ENCODE data around the gene WDR44.
"Not testable (repeated sequence)": the region's sequence is repeated elsewhere in the genome, so short reads cannot be mapped to it uniquely, and the experiment has no call there.

WDR44 gene

DNA sequence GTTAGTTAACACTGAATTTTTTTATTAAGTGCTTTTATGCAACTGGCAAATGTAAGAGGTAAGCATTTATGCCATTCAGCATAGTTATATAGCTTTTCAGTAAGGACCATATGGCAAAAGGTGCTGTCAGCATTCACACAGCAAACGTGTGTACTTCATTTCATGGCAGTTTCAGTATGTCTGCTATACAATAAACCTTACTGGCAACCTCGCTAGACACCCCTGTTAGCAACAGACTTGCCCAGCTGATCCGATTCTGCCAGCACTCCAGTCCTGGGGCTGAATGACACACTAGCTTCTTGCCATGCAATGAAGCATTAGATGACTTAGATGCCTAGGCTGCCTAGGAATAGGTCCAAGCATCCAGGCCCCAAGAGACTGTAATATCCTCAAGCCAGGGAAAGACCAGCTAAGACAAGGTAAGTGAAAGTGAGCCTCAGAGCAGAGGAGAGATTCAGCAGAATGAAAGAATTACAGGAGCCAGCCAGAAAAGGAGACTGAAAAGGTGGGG lies 102.4 kb downstream of the WDR44 start:
- Histone ChIP-seq H3K36me3 (peaks cover under 1 to 35% (median 10%) of the 10 kb centered on the region in 11 experiments; a peak in 12 of 22 replicates), H3K27ac (no peak overlapping the region), H3K9ac (no peak overlapping the region), H3K9me3 (replicated peaks in 1 of 11) (no peaks in the 10 kb centered on the region), H4K20me1 (no peaks in the 10 kb centered on the region), H3K4me2 (no peak overlapping the region), H3K4me3 (no peak overlapping the region), H3K4me1 (peaks cover 0 to under 1% (median 0%) of the 10 kb centered on the region in 10 experiments; a peak in 4 of 20 replicates), H3K27me3 (no peaks in the 10 kb centered on the region)
- no peak for TF ChIP-seq Cebpa-rat (IDR thresholded peaks at IDR 0.05)

- H3K4me2 ChIP-seq: peak overlapping the region in 7 of 11 experiments; percentile 4 to 69 (median 58); a peak in 14 of 22 replicates
- no peaks in the 10 kb centered on the region for H3K27me3 ChIP-seq
- peaks cover 0 to 30% (median 17%) of the 10 kb centered on the region in 10 experiments; a peak in 14 of 20 replicates for H3K4me1 ChIP-seq
- H3K9me3 ChIP-seq (replicated peaks in 1 of 11): no peaks in the 10 kb centered on the region
- H3K4me3 ChIP-seq: no peak overlapping the region
- H3K36me3 ChIP-seq: peaks cover 0 to 7% (median 0%) of the 10 kb centered on the region in 11 experiments; a peak in 2 of 22 replicates
- H4K20me1 ChIP-seq: no peaks in the 10 kb centered on the region
- TF ChIP-seq Cebpa-rat (IDR thresholded peaks at IDR 0.05): no peak
- H3K9ac ChIP-seq: no peak overlapping the region
- no peak overlapping the region for H3K27ac ChIP-seq
These were observed 109.1 kb downstream of the WDR44 start for GRCh38 chrX:118455013-118455412.

- Histone ChIP-seq H3K27ac (no peak overlapping the region), H3K4me2 (no peak overlapping the region), H4K20me1 (no peaks in the 10 kb centered on the region), H3K9me3 (replicated peaks in 1 of 11) (no peaks in the 10 kb centered on the region), H3K9ac (no peak overlapping the region), H3K36me3 (no peaks in the 10 kb centered on the region), H3K27me3 (no peaks in the 10 kb centered on the region), H3K4me1 (peaks cover 0 to 18% (median 8%) of the 10 kb centered on the region in 10 experiments; a peak in 14 of 20 replicates), H3K4me3 (no peak overlapping the region)
- TF ChIP-seq Cebpa-rat (IDR thresholded peaks at IDR 0.05): no peak
These were observed 113.6 kb downstream of the WDR44 start for GRCh38 chrX:118459494-118459893.

DNA sequence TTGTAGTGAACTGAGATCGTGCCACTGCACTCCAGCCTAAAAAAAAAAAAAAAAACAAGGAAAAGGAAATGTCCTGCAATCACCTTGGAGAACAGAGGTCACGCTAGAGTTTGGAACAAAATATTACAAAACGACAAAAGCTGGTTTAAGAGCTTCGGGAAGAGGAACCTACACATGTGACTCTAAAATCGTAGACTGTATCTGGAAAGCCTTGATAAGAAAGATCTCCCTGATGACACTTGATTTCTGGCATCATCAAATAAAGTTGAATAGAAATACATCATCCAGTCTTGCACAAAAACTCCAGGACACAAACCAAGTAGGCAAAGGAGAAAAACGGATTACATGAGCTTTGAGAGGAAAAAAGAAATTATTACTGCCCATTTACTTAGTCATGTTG lies 118.6 kb downstream of the WDR44 start:
- Histone ChIP-seq H4K20me1 (no peaks in the 10 kb centered on the region), H3K9ac (no peak overlapping the region), H3K27me3 (no peaks in the 10 kb centered on the region), H3K4me3 (no peak overlapping the region), H3K9me3 (replicated peaks in 1 of 11) (no peaks in the 10 kb centered on the region), H3K27ac (no peak overlapping the region), H3K4me1 (peaks cover 0 to 13% (median 3%) of the 10 kb centered on the region in 10 experiments; a peak in 6 of 20 replicates), H3K36me3 (no peaks in the 10 kb centered on the region), H3K4me2 (0 out of 22 replicates have a peak overlapping the region, but pooled peaks of 1 of the 11 experiments have one; percentile 8)
- no peak for TF ChIP-seq Cebpa-rat (IDR thresholded peaks at IDR 0.05)

DNA sequence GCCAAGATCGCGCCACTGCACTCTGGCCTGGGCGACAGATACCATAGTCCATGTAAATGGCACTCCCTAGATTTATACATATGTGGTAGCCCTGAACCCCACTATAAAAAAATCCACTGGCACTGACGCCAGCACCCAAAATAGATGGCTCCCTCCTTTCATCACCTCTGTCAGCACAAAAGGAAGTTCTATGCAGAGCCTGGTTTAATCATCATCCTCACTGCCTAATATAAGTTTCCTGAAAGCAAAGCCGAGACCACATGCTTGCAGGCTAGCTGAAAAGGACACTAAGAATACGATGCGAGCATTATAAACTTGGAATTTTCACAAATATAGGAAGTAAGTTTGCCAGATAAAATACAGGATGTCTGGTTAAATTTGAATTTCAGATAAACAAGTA lies 122.2 kb downstream of the WDR44 start:
- H3K36me3 ChIP-seq: no peaks in the 10 kb centered on the region

GRCh38 chrX:118470721-118471347 lies 124.9 kb downstream of the WDR44 start:
- H3K4me1 ChIP-seq: peaks cover 0 to 13% (median 3%) of the 10 kb centered on the region in 10 experiments; a peak in 6 of 20 replicates
- H3K36me3 ChIP-seq, H3K4me2 ChIP-seq, H3K4me3 ChIP-seq, H3K27me3 ChIP-seq, H3K27ac ChIP-seq, H3K9ac ChIP-seq, H4K20me1 ChIP-seq: not testable (repeated sequence)
- H3K9me3 ChIP-seq (replicated peaks in 1 of 11): peaks cover 16 to 24% (median 20%) of the 10 kb centered on the region in 11 experiments

More for the DNA sequence above, 122.2 kb downstream of the WDR44 start:
- Histone ChIP-seq H3K27me3 (no peaks in the 10 kb centered on the region), H3K4me1 (peaks cover 0 to 13% (median 3%) of the 10 kb centered on the region in 10 experiments; a peak in 6 of 20 replicates), H3K9ac (no peak overlapping the region), H3K27ac (no peak overlapping the region), H3K4me2 (peak overlapping the region in 5 of 11 experiments; percentile 23 to 46 (median 41); a peak in 8 of 22 replicates), H4K20me1 (no peaks in the 10 kb centered on the region), H3K4me3 (no peak overlapping the region), H3K9me3 (replicated peaks in 1 of 11) (peaks cover 16 to 24% (median 20%) of the 10 kb centered on the region in 11 experiments)
- no peak for TF ChIP-seq Cebpa-rat (IDR thresholded peaks at IDR 0.05)

DNA sequence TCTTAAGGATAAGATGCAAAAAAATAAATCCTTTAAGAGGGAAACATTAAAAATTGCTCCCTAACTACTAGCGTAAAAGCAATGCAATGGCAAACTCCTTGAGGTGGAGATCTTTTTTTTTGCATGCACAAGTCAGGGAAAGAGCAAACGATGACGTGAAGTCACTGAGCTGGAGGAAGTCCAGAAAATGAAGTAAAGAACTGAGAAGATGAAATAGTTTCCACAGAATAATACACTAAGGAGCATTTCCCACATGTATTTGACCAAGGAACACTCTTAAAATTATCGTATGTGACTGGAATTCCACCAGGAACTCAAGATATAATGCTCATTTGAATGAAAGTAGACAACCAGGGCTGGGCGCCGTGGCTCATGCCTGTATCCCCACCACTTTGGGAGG lies 128.7 kb downstream of the WDR44 start:
- Histone ChIP-seq H3K4me1 (no peaks in the 10 kb centered on the region), H3K9ac (no peak overlapping the region), H3K27me3 (no peaks in the 10 kb centered on the region), H3K36me3 (no peaks in the 10 kb centered on the region), H3K27ac (no peak overlapping the region), H3K9me3 (replicated peaks in 1 of 11) (peaks cover 16 to 24% (median 20%) of the 10 kb centered on the region in 11 experiments), H3K4me3 (no peak overlapping the region), H4K20me1 (no peaks in the 10 kb centered on the region), H3K4me2 (no peak overlapping the region)
- TF ChIP-seq Cebpa-rat (IDR thresholded peaks at IDR 0.05): no peak

- no peaks in the 10 kb centered on the region for H3K27me3 ChIP-seq
These were observed 130.0 kb downstream of the WDR44 start for GRCh38 chrX:118475903-118476302.

DNA sequence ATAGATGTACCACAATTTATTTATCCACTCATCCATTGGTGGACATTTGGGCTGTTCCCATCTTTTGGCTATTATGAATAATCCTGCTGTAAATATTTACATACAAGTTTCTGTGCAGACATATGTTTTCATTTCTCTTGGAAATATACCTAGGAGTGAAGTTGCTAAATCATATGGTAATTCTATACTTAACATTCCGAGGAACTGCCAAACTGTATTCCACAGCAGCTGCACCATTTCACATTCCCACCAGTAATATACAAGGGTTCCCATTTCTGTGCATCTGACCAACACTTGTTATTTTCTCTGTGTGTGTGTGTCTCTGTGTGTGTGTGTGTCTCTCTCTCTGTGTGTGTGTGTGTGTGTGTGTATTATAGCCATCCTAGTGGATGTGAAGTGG lies 134.3 kb downstream of the WDR44 start:
- Histone ChIP-seq H3K9ac (no peak overlapping the region), H3K27me3 (no peaks in the 10 kb centered on the region), H3K4me3 (no peak overlapping the region), H3K4me2 (no peak overlapping the region), H4K20me1 (no peaks in the 10 kb centered on the region), H3K4me1 (no peaks in the 10 kb centered on the region), H3K36me3 (no peaks in the 10 kb centered on the region), H3K9me3 (replicated peaks in 1 of 11) (no peaks in the 10 kb centered on the region), H3K27ac (no peak overlapping the region)
- TF ChIP-seq Cebpa-rat (IDR thresholded peaks at IDR 0.05): no peak

More at GRCh38 chrX:118475903-118476302, 130.0 kb downstream of the WDR44 start:
- Histone ChIP-seq H3K9ac (no peak overlapping the region), H3K4me1 (no peaks in the 10 kb centered on the region), H4K20me1 (no peaks in the 10 kb centered on the region), H3K4me3 (no peak overlapping the region), H3K9me3 (replicated peaks in 1 of 11) (peaks cover 8 to 13% (median 8%) of the 10 kb centered on the region in 11 experiments), H3K27ac (no peak overlapping the region), H3K4me2 (no peak overlapping the region), H3K36me3 (no peaks in the 10 kb centered on the region)
- no peak for TF ChIP-seq Cebpa-rat (IDR thresholded peaks at IDR 0.05)

- H3K4me2 ChIP-seq; H3K4me3 ChIP-seq; H3K9me3 ChIP-seq (replicated peaks in 1 of 11); H3K4me1 ChIP-seq; H4K20me1 ChIP-seq; H3K9ac ChIP-seq; H3K27ac ChIP-seq; H3K36me3 ChIP-seq; H3K27me3 ChIP-seq: not testable (repeated sequence)
These were observed 136.5 kb downstream of the WDR44 start for GRCh38 chrX:118482384-118482783.

Data from BLaER1 treated with 17β-estradiol and CSF1 and Interleukin-3, amounts not matched to agents 10 nM and 100 nM (cell line).